GM12875 (cell line): ENCODE data around the gene RBMS1.

Experiments
- H3K4me3 ChIP-seq: one replicate; pipeline ENCODE4 v1.5.1; 2011; ENCODE audit warnings: low read depth, low read length, control low read depth
- CTCF ChIP-seq: IDR thresholded peaks from 2 replicates; pipeline ENCODE4 v1.5.1; 2011; ENCODE audit warnings: low read depth, mild to moderate bottlenecking, control low read depth, inconsistent platforms, low read length, moderate library complexity, borderline replicate concordance; ENCODE audit not compliant: insufficient read depth

The RBMS1 gene

GRCh38 chr2:160390544-160391455, 102.8 kb downstream of the RBMS1 start:
- no peak for TF ChIP-seq CTCF
- no peak overlapping the region for H3K4me3 ChIP-seq

GRCh38 chr2:160389875-160390274, 103.7 kb downstream of the RBMS1 start:
- no peak overlapping the region for H3K4me3 ChIP-seq
- no peak for TF ChIP-seq CTCF

- no peak overlapping the region for H3K4me3 ChIP-seq
- TF ChIP-seq CTCF = no peak
These were observed 104.9 kb downstream of the RBMS1 start for GRCh38 chr2:160388464-160389263.

GRCh38 chr2:160387558-160388262, 105.9 kb downstream of the RBMS1 start:
- no peak for TF ChIP-seq CTCF
- H3K4me3 ChIP-seq = no peak overlapping the region

- H3K4me3 ChIP-seq = no peak overlapping the region
- TF ChIP-seq CTCF = no peak
These were observed 108.8 kb downstream of the RBMS1 start for GRCh38 chr2:160384791-160385190.

GRCh38 chr2:160381425-160381951, 112.1 kb downstream of the RBMS1 start:
- H3K4me3 ChIP-seq = no peak overlapping the region
- no peak for TF ChIP-seq CTCF
